Natural killer cell (primary cell): ENCODE data around the gene BHLHA15. TPM values are rescaled to one million over a fixed set of nuclear protein-coding genes. Genes with fewer than 3 reads are reported as not detected.

Source experiments
- ATAC-seq, 3 donors: fragments of 150-1000 bp in 2 of 3; fragments of 200-7000 bp in 1 of 3; cut with Tn5 transposase; 1 replicate in 1 of 3; 2 replicates in 2 of 3; pipeline ENCODE4 v1.10.0; 2021; ENCODE audit warnings: mild to moderate bottlenecking in 2 of 3, moderate library complexity in 2 of 3
- DNase-seq, 2 donors: peaks; one replicate each; pipeline versions ENCODE4 v3.0.0 to v3.0.0-alpha.2; 2013 to 2021; ENCODE audit warnings: mixed read lengths in 1 of 2
- H3K27ac ChIP-seq: one replicate; pipeline ENCODE4 v1.5.1; 2013; ENCODE audit warnings: mild to moderate bottlenecking, low read length
- H3K27me3 ChIP-seq: one replicate; pipeline ENCODE4 v1.6.1; 2013; ENCODE audit warnings: low read length; ENCODE audit not compliant: control insufficient read depth, insufficient read depth
- H3K36me3 ChIP-seq: one replicate; pipeline ENCODE4 v1.6.1; 2013; ENCODE audit warnings: low read length; ENCODE audit not compliant: control insufficient read depth, insufficient read depth
- H3K4me1 ChIP-seq: one replicate; pipeline ENCODE4 v1.6.1; 2013; ENCODE audit warnings: low read length; ENCODE audit not compliant: control insufficient read depth, insufficient read depth
- H3K4me3 ChIP-seq: one replicate; pipeline ENCODE4 v1.5.1; 2013; ENCODE audit warnings: low read length
- H3K9me3 ChIP-seq: one replicate; pipeline ENCODE4 v1.6.1; 2013; ENCODE audit warnings: low read length; ENCODE audit not compliant: control insufficient read depth, insufficient read depth
- H3K27ac Mint-ChIP-seq, 2 donors: one replicate each; pipeline ENCODE4 v1.8.0; 2022; ENCODE audit warnings: mild to moderate bottlenecking in 2 of 2, mixed read lengths in 2 of 2, moderate library complexity in 1 of 2
- H3K27me3 Mint-ChIP-seq, 2 donors: one replicate each; pipeline ENCODE4 v1.8.0; 2022; ENCODE audit warnings: low read depth in 2 of 2, mixed read lengths in 2 of 2
- H3K36me3 Mint-ChIP-seq: one replicate; pipeline ENCODE4 v1.8.0; 2022; ENCODE audit warnings: mixed read lengths
- H3K4me1 Mint-ChIP-seq, 2 donors: one replicate each; pipeline ENCODE4 v1.8.0; 2022; ENCODE audit warnings: mixed read lengths in 2 of 2
- H3K4me3 Mint-ChIP-seq: one replicate; pipeline ENCODE4 v1.8.0; 2022; ENCODE audit warnings: mild to moderate bottlenecking, moderate library complexity, mixed read lengths
- H3K9me3 Mint-ChIP-seq, 2 donors: one replicate each; pipeline ENCODE4 v1.8.0; 2022; ENCODE audit warnings: mixed read lengths in 2 of 2
- CTCF ChIP-seq: fragments of 200-600 bp; IDR thresholded peaks from one replicate; pipeline ENCODE4 v1.8.0; 2022; ENCODE audit warnings: antibody characterized with exemption
- WGBS: methylation state at CpG from one replicate; pipeline ENCODE4 v1.1.7; 2013; ENCODE audit warnings: missing lambda C conversion rate; ENCODE audit not compliant: insufficient coverage; 5-methylcytosine and 5-hydroxymethylcytosine counted together
- intact Hi-C: fragments of 100-400 bp; cut with micrococcal nuclease; formaldehyde crosslinking; loops from one replicate; pipeline ENCODE4 v1.14.2; 2022
- total RNA-seq, 4 donors: library from RNA; stranded (reverse); fragments of 120-200 nt in 1 of 4; gene quantifications; one replicate each; pipeline versions ENCODE4 v1.2.3 to v1.2.4, GENCODE V29; 2013 to 2022

Gene BHLHA15
- total RNA-seq, 3 donors from 2014 or later (not counting 1 experiment from before 2014, with no cell fraction given): 3.3 TPM; not detected in 2

GRCh38 chr7:98186452-98187137 is 24.6 kb upstream of the BHLHA15 start:
- H3K27ac Mint-ChIP-seq: no peak overlapping the region
- WGBS: 89% methylated on average over 8 of the region's 9 CpGs
- DNase-seq (no peak), ATAC-seq (no peak)
- H3K27me3 ChIP-seq: no peaks in the 10 kb centered on the region
- H3K27ac ChIP-seq: no peak overlapping the region
- no peaks in the 10 kb centered on the region for H3K27me3 Mint-ChIP-seq
- H3K36me3 Mint-ChIP-seq: peaks cover 7% of the 10 kb centered on the region
- TF ChIP-seq CTCF: no peak
- H3K4me3 ChIP-seq: no peak overlapping the region
- peaks cover 5 to 6% of the 10 kb centered on the region in 2 donors for H3K4me1 Mint-ChIP-seq
- peaks cover 4% of the 10 kb centered on the region for H3K36me3 ChIP-seq
- H3K4me1 ChIP-seq: no peaks in the 10 kb centered on the region
- H3K4me3 Mint-ChIP-seq: no peak overlapping the region
- H3K9me3 Mint-ChIP-seq: no peaks in the 10 kb centered on the region
- H3K9me3 ChIP-seq: no peaks in the 10 kb centered on the region
- intact Hi-C loops: no loop called here

GRCh38 chr7:98187138-98187502 is 24.1 kb upstream of the BHLHA15 start:
- DNase-seq: no peak
- H3K27me3 ChIP-seq: no peaks in the 10 kb centered on the region
- no peak overlapping the region for H3K27ac ChIP-seq
- WGBS: 20% methylated on average over 1 of the region's 1 CpG
- H3K9me3 ChIP-seq: no peaks in the 10 kb centered on the region
- Mint-ChIP-seq H3K4me1 (peaks cover 5 to 6% of the 10 kb centered on the region in 2 donors), H3K9me3 (no peaks in the 10 kb centered on the region), H3K4me3 (no peak overlapping the region), H3K27ac (no peak overlapping the region), H3K36me3 (peaks cover 7% of the 10 kb centered on the region), H3K27me3 (no peaks in the 10 kb centered on the region)
- no peaks in the 10 kb centered on the region for H3K4me1 ChIP-seq
- H3K36me3 ChIP-seq: peaks cover 6% of the 10 kb centered on the region
- intact Hi-C loops: no loop called here
- H3K4me3 ChIP-seq: no peak overlapping the region
- TF ChIP-seq CTCF: no peak
- ATAC-seq: no peak

- WGBS: 93% methylated on average over 11 of the region's 11 CpGs
- intact Hi-C loops: no loop called here
- no peak for ATAC-seq
- H3K27ac Mint-ChIP-seq: no peak overlapping the region
- peaks cover 7% of the 10 kb centered on the region for H3K36me3 Mint-ChIP-seq
- Histone ChIP-seq H3K4me1 (no peaks in the 10 kb centered on the region), H3K27me3 (no peaks in the 10 kb centered on the region), H3K9me3 (no peaks in the 10 kb centered on the region), H3K36me3 (peaks cover 25% of the 10 kb centered on the region), H3K27ac (no peak overlapping the region), H3K4me3 (no peak overlapping the region)
- H3K4me3 Mint-ChIP-seq: no peak overlapping the region
- H3K4me1 Mint-ChIP-seq: peaks cover 5 to 6% of the 10 kb centered on the region in 2 donors
- no peak for TF ChIP-seq CTCF
- no peaks in the 10 kb centered on the region for H3K27me3 Mint-ChIP-seq
- H3K9me3 Mint-ChIP-seq: no peaks in the 10 kb centered on the region
- DNase-seq: no peak
Observed at GRCh38 chr7:98189559-98189958, 21.7 kb upstream of the BHLHA15 start.
